Karpas-422 (cell line): ENCODE measurements around the gene GIT1. TPM values are rescaled to one million over a fixed set of nuclear protein-coding genes. Genes with fewer than 3 reads are reported as not detected.

ENCODE experiments used
- DNase-seq: peaks from one replicate; pipeline ENCODE4 v3.0.0-alpha.2; 2015
- H2AFZ ChIP-seq: fragments of 200-600 bp; sonication (generic); 2 replicates; pipeline ENCODE4 v1.6.1; 2014; ENCODE audit warnings: antibody characterized with exemption, low read length, mixed read lengths
- H3K27ac ChIP-seq: fragments of 200-600 bp; sonication (generic); 2 replicates; pipeline ENCODE4 v1.5.1; 2014; ENCODE audit warnings: mild to moderate bottlenecking, low read length, moderate library complexity
- H3K27me3 ChIP-seq: fragments of 200-600 bp; sonication (generic); 2 replicates; pipeline ENCODE4 v1.6.1; 2014; ENCODE audit warnings: low read length, mixed read lengths
- H3K36me3 ChIP-seq: fragments of 200-600 bp; sonication (generic); 2 replicates; pipeline ENCODE4 v1.6.1; 2014; ENCODE audit warnings: low read length, mixed read lengths; ENCODE audit not compliant: insufficient read depth
- H3K4me1 ChIP-seq: fragments of 200-600 bp; sonication (generic); 2 replicates; pipeline ENCODE4 v1.6.1; 2014; ENCODE audit warnings: mild to moderate bottlenecking, low read length, mixed read lengths
- H3K4me2 ChIP-seq: fragments of 200-600 bp; sonication (generic); 2 replicates; pipeline ENCODE4 v1.6.1; 2014; ENCODE audit warnings: low read length, low read depth, mild to moderate bottlenecking; ENCODE audit not compliant: poor library complexity, severe bottlenecking
- H3K4me3 ChIP-seq: fragments of 200-600 bp; sonication (generic); 2 replicates; pipeline ENCODE4 v1.5.1; 2014; ENCODE audit warnings: mild to moderate bottlenecking, antibody characterized with exemption, low read length, mixed read lengths
- H3K79me2 ChIP-seq: fragments of 200-600 bp; sonication (generic); 2 replicates; pipeline ENCODE4 v1.6.1; 2014; ENCODE audit warnings: mild to moderate bottlenecking, low read length, mixed read lengths
- H3K9ac ChIP-seq: fragments of 200-600 bp; sonication (generic); 2 replicates; pipeline ENCODE4 v1.6.0; 2014; ENCODE audit warnings: low read length
- H3K9me2 ChIP-seq: fragments of 200-600 bp; sonication (generic), shearing (Covaris generic); replicated peaks from 2 replicates; pipeline ENCODE4 v1.6.0; 2014; ENCODE audit warnings: mild to moderate bottlenecking, low read length, moderate library complexity; ENCODE audit not compliant: insufficient read depth
- H3K9me3 ChIP-seq: fragments of 300-700, 200-600 bp; sonication (generic); 2 replicates; pipeline ENCODE4 v1.6.1; 2014; ENCODE audit warnings: low read length, mixed read lengths
- H4K20me1 ChIP-seq: fragments of 200-600 bp; sonication (generic); 2 replicates; pipeline ENCODE4 v1.6.1; 2014; ENCODE audit warnings: mild to moderate bottlenecking, antibody characterized with exemption, low read length, low read depth; ENCODE audit not compliant: insufficient read depth
- total RNA-seq: library from RNA; depleted of rRNA; stranded (reverse); fragments of >200 nt; shearing (Covaris generic); gene quantifications from 2 replicates; pipeline ENCODE4 v1.2.3, GENCODE V29; 2014; ENCODE audit warnings: low replicate concordance

The GIT1 gene
- total RNA-seq, 1 experiment from 2014 or later: 58.7 TPM

DNA sequence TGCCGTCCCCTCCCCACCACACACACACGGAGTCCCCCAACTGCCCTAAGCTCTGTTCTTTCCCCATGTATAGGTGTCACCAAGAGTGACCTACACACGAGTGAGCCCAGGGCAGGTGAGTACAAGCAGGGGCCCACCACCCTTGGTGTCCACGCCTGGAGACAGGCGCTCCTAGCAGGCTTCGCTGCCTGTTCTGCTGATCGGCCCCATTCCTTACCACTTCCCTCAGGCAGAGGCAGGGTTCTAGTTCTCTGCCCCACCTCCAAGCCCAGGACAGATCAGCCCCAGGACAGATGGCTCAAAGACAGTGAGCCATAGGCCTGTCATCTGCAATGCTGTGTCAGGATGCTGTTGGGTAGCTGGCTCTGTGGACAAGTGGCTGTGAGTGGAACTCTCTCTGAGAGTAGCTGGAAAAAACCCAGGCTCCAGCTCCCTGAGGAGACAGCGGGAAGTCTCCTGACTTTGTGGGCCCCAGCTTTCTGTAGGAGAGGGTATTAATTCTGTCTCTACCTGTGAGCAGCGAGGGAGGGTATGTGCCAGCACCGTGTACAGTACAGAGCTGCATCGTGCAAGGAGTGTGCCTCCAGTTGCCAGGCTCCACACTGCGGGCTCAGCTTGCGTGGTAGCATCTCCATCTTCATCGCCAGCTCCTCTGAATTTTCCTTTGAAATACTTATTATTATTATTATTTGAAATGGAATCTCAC lies 20.1 kb downstream of the GIT1 start:
- Histone ChIP-seq H3K4me1 (peaks cover 23% of the 10 kb centered on the region), H3K9me3 (no peaks in the 10 kb centered on the region), H3K4me2 (peak overlapping the region; percentile 76), H3K4me3 (peak overlapping the region; percentile 93), H3K9me2 (no peaks in the 10 kb centered on the region), H2AFZ (no peak overlapping the region), H3K27me3 (no peaks in the 10 kb centered on the region), H3K79me2 (peaks cover 22% of the 10 kb centered on the region), H4K20me1 (peaks cover 4% of the 10 kb centered on the region; the same call in 1 of the 2 replicates), H3K36me3 (peaks cover 2% of the 10 kb centered on the region; the same call in 1 of the 2 replicates), H3K9ac (peak overlapping the region; percentile 90), H3K27ac (peak overlapping the region; percentile 62; the same call in 1 of the 2 replicates)
- no peak for DNase-seq

- Histone ChIP-seq H3K9me3 (no peaks in the 10 kb centered on the region), H3K4me2 (peak within 1 kb of the TSS; percentile 87), H3K9me2 (no peaks in the 10 kb centered on the region), H3K27ac (peak within 1 kb of the TSS; percentile 89), H3K36me3 (peaks cover 4% of the 10 kb centered on the region; the same call in 1 of the 2 replicates), H3K27me3 (no peaks in the 10 kb centered on the region), H3K79me2 (peaks cover 28% of the 10 kb centered on the region), H3K4me3 (peak within 1 kb of the TSS; percentile 93), H3K9ac (peak within 1 kb of the TSS; percentile 90), H4K20me1 (peaks cover 10% of the 10 kb centered on the region; the same call in 1 of the 2 replicates), H3K4me1 (peaks cover 30% of the 10 kb centered on the region), H2AFZ (peak within 1 kb of the TSS; percentile 79; the same call in 1 of the 2 replicates)
- DNase-seq: peak; percentile 97
These were observed 20.9 kb downstream of the GIT1 start, which contains the start of gene TP53I13 for GRCh38 chr17:29568331-29569244. TP53I13 (plus strand) TSS chr17:29568701; CDS start chr17:29568759, 58 bp downstream.

DNA sequence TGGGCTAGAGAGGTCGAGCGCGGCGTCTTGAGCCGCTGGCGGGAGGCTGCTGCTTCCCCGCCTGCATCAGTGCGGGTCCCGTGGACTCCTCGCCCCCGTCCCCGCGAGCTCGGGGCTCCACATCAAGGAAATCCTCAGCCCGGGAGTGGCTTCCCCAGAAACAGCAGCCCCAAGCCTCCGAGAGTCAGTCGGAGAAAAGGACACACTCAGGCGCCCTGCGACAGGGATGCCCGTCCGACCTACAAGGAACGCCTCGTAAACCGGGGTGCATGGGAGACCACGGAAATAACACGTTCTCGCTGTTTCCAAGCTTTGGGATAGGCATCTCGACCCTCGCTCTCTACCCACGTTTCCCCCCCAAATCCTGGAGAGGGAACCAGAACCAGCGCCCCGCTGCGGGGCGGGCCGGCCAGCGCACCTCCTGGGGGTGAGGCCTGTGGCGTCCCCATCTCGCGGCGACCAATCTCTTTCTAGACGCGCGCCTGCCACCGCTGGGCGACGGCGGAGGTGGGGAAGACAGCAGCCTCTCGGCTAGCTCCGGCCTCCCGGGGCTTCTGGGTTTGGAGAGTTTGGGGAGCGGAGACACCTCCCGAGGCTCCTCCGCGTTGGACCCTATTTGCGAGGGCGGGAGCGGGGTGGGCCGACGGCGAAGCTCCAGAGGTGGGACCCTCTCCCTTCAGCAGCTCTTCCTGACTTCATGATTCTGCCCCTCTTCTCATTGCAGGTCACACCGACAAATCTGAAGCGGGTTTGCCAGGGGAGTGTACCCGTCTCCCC lies 21.7 kb downstream of the GIT1 start:
- Histone ChIP-seq H3K4me2 (peak overlapping the region; percentile 87), H3K79me2 (peaks cover 31% of the 10 kb centered on the region), H3K9ac (peak overlapping the region; percentile 89), H3K9me2 (no peaks in the 10 kb centered on the region), H3K4me3 (peak overlapping the region; percentile 86), H3K27me3 (no peaks in the 10 kb centered on the region), H3K27ac (peak overlapping the region; percentile 89), H4K20me1 (peaks cover 10% of the 10 kb centered on the region; the same call in 1 of the 2 replicates), H2AFZ (peak overlapping the region; percentile 55; the same call in 1 of the 2 replicates), H3K4me1 (peaks cover 30% of the 10 kb centered on the region), H3K36me3 (peaks cover 4% of the 10 kb centered on the region; the same call in 1 of the 2 replicates), H3K9me3 (no peaks in the 10 kb centered on the region)
- DNase-seq: peak; percentile 93

GRCh38 chr17:29567304-29567553 lies 22.2 kb downstream of the GIT1 start:
- Histone ChIP-seq H3K4me1 (peaks cover 30% of the 10 kb centered on the region), H3K4me3 (peak overlapping the region; percentile 86), H2AFZ (peak overlapping the region; percentile 55), H3K9me3 (no peaks in the 10 kb centered on the region), H4K20me1 (peaks cover 10% of the 10 kb centered on the region; the same call in 1 of the 2 replicates), H3K9ac (peak overlapping the region; percentile 89), H3K9me2 (no peaks in the 10 kb centered on the region), H3K79me2 (peaks cover 32% of the 10 kb centered on the region), H3K27me3 (no peaks in the 10 kb centered on the region), H3K36me3 (peaks cover 4% of the 10 kb centered on the region; the same call in 1 of the 2 replicates), H3K4me2 (peak overlapping the region; percentile 87), H3K27ac (peak overlapping the region; percentile 89)
- DNase-seq: no peak

DNA sequence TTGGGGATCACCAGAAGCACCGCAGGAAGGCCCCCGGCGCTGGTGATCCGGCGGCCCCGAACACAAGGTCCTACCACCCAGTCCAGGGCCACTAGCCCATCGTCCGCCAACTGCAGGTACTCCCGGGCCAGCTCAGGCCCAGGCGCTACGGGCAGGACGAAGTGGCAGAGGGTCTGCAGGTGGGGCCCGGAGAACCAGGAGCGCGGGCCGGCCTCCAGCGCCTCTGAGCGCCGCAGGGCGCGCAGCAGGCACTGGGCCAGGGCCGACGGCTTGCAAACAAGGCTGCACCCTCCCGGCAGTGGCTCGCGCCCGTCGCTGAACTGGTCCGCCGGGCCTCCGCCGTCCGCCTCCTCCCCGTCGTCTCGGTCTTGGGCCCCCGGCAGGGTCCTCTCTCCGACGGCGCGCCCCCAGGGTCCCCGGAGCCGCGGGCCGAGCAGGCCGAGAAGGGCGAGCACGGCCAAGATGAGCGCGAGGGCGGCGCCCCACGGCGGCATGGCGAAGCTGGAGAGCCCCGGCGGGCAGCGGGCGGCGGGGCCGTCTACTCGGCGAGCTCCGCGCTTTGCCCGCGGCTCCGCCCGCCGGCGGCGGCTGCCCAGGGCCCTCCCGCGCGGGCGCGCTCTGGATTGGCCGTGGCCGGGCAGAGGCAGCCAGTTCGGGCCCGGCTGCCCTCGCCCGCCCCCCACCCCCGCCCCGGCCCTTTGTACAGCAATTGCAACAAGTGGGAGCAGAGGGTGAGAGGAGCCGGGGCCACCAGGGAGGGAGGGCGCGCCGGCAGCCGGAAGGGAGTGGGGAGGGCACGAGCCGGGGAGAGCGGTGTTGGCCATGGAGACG lies 22.8 kb downstream of the GIT1 start, which contains the start of gene ABHD15:
Gene ABHD15, minus strand, starts transcription at position 565 of the 831 bp plus-strand sequence. Its CDS starts 71 bp downstream, at position 494.
- H3K9me3 ChIP-seq: no peaks in the 10 kb centered on the region
- peak; percentile 91 for DNase-seq
- peaks cover 10% of the 10 kb centered on the region; the same call in 1 of the 2 replicates for H4K20me1 ChIP-seq
- H2AFZ ChIP-seq: peak within 1 kb of the TSS; percentile 55
- no peaks in the 10 kb centered on the region for H3K9me2 ChIP-seq
- H3K36me3 ChIP-seq: peaks cover 9% of the 10 kb centered on the region; the same call in 1 of the 2 replicates
- H3K79me2 ChIP-seq: peaks cover 37% of the 10 kb centered on the region
- H3K27me3 ChIP-seq: no peaks in the 10 kb centered on the region
- peaks cover 30% of the 10 kb centered on the region for H3K4me1 ChIP-seq
- peak within 1 kb of the TSS; percentile 89 for H3K27ac ChIP-seq
- peak within 1 kb of the TSS; percentile 89 for H3K9ac ChIP-seq
- H3K4me3 ChIP-seq: peak within 1 kb of the TSS; percentile 86
- peak within 1 kb of the TSS; percentile 87 for H3K4me2 ChIP-seq

GRCh38 chr17:29565643-29566472 lies 23.6 kb downstream of the GIT1 start:
- Histone ChIP-seq H4K20me1 (peaks cover 10% of the 10 kb centered on the region; the same call in 1 of the 2 replicates), H3K4me1 (peaks cover 37% of the 10 kb centered on the region), H3K9ac (peak overlapping the region; percentile 89), H3K9me3 (no peaks in the 10 kb centered on the region), H3K36me3 (peaks cover 16% of the 10 kb centered on the region; the same call in 1 of the 2 replicates), H3K27ac (peak overlapping the region; percentile 58; the same call in 1 of the 2 replicates), H3K27me3 (no peaks in the 10 kb centered on the region), H3K4me2 (peak overlapping the region; percentile 87), H3K9me2 (no peaks in the 10 kb centered on the region), H3K4me3 (peak overlapping the region; percentile 86), H2AFZ (peak overlapping the region; percentile 4; the same call in 1 of the 2 replicates), H3K79me2 (peaks cover 37% of the 10 kb centered on the region)
- peak; percentile 86 for DNase-seq
